Left hindlimb (tissue), 1 donor: Measurements from ENCODE around the gene PCDHGA1.

Source experiments
- DNase-seq: peaks from one replicate; pipeline ENCODE4 v3.0.0-alpha.2; 2018

Gene PCDHGA1

GRCh38 chr5:141547921-141548320 is 217.6 kb downstream of the PCDHGA1 start:
- no peak for DNase-seq

GRCh38 chr5:141557681-141558136 is 227.4 kb downstream of the PCDHGA1 start:
- peak; percentile 88 for DNase-seq

GRCh38 chr5:141558150-141558549 is 227.8 kb downstream of the PCDHGA1 start:
- no peak for DNase-seq

DNA sequence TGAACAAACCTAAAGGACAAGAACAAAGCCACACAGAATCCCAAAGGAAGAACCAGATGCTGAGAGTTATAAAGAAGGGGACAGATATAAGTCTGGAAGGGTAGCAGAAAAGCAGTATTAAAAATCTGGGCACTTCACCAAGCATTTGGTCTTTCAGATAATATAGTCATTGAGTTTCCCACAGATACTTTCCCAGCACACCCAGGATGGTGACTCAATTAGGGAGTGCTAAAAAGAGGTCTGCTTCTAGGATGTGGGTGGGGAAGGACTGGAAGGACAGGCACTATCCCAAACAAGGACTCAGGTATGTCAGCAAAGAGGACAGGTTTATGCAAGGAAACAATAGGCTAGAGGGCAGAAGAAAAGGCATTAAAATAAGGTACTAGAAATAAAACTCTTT is 229.1 kb downstream of the PCDHGA1 start:
- DNase-seq = no peak

DNA sequence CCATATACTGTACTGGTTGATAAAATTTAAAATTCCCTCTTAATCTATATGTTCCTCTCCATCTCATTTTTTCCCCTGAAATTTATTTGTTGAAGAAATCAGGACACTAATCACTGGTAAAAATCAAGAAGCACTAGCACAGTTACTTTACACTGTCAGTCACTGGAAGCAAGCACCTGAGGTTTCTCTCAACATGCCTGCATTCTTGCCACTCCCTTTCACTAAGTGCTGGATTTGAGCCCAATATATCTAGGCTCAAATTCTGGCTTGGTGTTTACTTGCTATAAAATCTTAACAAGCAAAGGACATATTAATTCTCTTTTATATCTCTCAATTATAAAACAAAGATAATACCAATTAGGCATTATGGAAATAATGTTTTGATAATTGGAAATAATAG is 229.8 kb downstream of the PCDHGA1 start:
- DNase-seq = no peak

- peak; percentile 95 for DNase-seq
Measured at GRCh38 chr5:141560725-141561483, 230.6 kb downstream of the PCDHGA1 start.
